GM10248 (cell line): ENCODE results near the gene CACNB4.
"Not testable (repeated sequence)": the region's sequence is repeated elsewhere in the genome, so short reads cannot be mapped to it uniquely, and the experiment has no call there.

ENCODE experiments used
- CTCF ChIA-PET: fragments of 300-600 bp; sonication (Branson Sonifier 250); formaldehyde crosslinking; extraction: SDS; loops from one replicate; lab custom pipeline; 2021; ENCODE audit warnings: antibody characterized with exemption; lab: Yijun Ruan, JAX
- POLR2A ChIA-PET: fragments of 350-650 bp; sonication (Branson Sonifier 250); formaldehyde crosslinking; extraction: SDS; loops from one replicate; lab custom pipeline; 2020; ENCODE audit warnings: antibody characterized with exemption; lab: Yijun Ruan, JAX
- DNase-seq: peaks from one replicate; pipeline ENCODE4 v3.0.0; 2012; ENCODE audit errors: extremely low spot score
- TF ChIP-seq, protein P1 (sequence below): IDR thresholded peaks from 2 replicates; pipeline ENCODE4 v1.5.1; 2012; ENCODE audit warnings: mild to moderate bottlenecking, low read depth; ENCODE audit errors: extremely low read depth, missing control alignments, control extremely low read depth

Gene CACNB4

DNA sequence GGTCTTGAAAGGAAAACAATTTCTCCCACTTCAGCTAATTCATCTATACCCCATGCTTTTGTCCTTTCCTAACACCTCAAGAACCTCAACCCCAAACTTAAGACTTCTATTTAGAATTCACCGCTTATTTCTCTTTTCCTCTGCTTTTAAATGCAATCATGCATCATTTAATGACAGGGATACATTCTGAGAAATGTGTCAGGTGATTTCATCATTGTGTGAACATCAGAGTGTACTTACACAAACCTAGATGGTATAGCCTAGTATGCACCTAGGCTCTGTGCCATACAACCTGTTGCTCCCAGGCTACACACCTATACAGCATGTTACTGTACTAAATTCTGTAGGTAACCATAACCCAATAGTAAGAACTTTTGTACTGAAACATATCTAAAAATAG is 293.5 kb downstream of the CACNB4 start:
- no peak for DNase-seq
- POLR2A ChIA-PET = no interaction called here
- TF ChIP-seq, protein P1, sequence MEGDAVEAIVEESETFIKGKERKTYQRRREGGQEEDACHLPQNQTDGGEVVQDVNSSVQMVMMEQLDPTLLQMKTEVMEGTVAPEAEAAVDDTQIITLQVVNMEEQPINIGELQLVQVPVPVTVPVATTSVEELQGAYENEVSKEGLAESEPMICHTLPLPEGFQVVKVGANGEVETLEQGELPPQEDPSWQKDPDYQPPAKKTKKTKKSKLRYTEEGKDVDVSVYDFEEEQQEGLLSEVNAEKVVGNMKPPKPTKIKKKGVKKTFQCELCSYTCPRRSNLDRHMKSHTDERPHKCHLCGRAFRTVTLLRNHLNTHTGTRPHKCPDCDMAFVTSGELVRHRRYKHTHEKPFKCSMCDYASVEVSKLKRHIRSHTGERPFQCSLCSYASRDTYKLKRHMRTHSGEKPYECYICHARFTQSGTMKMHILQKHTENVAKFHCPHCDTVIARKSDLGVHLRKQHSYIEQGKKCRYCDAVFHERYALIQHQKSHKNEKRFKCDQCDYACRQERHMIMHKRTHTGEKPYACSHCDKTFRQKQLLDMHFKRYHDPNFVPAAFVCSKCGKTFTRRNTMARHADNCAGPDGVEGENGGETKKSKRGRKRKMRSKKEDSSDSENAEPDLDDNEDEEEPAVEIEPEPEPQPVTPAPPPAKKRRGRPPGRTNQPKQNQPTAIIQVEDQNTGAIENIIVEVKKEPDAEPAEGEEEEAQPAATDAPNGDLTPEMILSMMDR = no peak
- CTCF ChIA-PET = no interaction called here

DNA sequence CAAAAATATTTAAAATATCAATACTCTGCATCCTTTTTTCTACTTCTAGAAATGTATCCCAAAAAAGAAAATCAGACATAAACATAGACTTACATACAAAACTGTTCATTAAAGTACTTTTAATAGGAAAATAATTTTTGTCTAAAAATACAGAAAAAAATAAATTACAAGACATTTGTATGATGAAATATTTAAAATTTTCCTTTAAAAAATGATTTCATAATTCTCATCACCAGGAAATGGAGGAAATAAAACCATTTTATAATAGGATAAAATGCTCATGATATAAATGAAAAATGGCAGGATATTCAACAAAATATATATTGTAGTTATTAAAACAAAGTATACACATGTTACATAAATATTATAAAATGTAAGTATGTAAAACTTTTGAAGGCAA is 295.0 kb downstream of the CACNB4 start:
- TF ChIP-seq, protein P1 = no peak
- CTCF ChIA-PET = interaction anchor here (1.0 to 1.4 kb wide), 3 partner anchors 11 to 16 kb away, joined by 3 to 4 read pairs (median 3); no protein-coding TSS in a partner anchor
- POLR2A ChIA-PET = no interaction called here
- no peak for DNase-seq

DNA sequence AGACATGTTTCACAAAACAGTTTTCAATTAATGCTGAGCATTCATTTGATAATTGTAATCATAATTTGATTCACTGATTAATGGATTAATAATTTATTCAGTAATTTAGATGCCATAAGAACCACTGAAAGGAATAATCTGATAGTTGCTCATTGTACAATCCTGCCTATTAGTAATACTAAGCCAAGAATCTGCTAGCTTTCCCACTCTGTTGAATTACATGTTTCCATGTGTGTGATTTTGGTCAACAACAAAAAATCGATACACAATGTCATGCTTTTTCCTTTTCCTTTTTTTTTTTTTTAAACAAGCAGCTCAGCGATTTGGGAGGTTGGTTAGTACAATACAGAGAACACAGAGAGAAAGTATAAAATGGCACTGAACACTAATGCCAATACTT is 296.5 kb downstream of the CACNB4 start:
- ChIA-PET POLR2A (no interaction called here), CTCF (interaction anchor here (1.3 kb wide), 1 partner anchor 10 kb away, joined by 3 read pairs; no protein-coding TSS in a partner anchor)
- DNase-seq = no peak
- TF ChIP-seq, protein P1 = no peak

DNA sequence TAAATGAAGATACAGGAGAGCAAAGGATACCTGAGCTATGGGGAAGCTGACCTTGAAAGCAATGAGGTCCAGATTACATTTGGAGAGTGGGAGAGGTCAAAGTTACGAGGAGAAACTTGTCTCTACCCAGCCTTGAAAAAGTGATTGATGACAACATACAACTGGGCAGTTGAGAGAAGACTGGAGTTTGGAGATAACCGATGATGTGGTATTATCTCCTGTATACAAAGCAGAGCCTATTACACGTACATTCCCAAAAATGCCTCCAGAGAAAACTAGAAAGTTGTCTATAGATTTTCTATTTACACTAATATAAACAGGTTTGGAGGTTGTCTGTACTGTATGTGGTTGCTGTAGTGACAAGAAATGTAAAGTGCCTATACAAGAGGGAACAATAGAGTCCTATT is 299.0 kb downstream of the CACNB4 start:
- no peak for DNase-seq
- CTCF ChIA-PET = interaction anchor here (1.3 kb wide), 2 partner anchors 8 to 12 kb away, joined by 5 read pairs; no protein-coding TSS in a partner anchor
- POLR2A ChIA-PET = no interaction called here
- TF ChIP-seq, protein P1 = no peak

DNA sequence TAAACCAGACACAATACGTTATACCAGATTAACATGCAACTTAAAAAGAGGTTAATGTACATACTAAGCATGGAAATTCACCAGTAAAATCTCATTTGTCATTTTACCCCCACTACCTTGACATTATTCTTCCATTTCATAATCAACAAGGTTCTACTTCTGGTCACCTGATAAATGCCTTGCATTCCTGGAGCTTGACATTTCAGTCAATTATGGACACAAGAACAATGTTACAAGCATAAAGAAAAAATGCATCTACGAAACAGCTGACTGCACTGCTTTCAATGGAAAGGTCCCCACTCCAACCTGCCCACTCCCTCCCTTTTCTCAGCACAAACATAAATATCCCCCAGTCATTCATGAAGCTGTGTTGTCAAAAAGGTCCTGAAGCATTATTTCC is 302.1 kb downstream of the CACNB4 start:
- ChIA-PET CTCF (no interaction called here), POLR2A (no interaction called here)
- TF ChIP-seq, protein P1 = no peak
- no peak for DNase-seq

DNA sequence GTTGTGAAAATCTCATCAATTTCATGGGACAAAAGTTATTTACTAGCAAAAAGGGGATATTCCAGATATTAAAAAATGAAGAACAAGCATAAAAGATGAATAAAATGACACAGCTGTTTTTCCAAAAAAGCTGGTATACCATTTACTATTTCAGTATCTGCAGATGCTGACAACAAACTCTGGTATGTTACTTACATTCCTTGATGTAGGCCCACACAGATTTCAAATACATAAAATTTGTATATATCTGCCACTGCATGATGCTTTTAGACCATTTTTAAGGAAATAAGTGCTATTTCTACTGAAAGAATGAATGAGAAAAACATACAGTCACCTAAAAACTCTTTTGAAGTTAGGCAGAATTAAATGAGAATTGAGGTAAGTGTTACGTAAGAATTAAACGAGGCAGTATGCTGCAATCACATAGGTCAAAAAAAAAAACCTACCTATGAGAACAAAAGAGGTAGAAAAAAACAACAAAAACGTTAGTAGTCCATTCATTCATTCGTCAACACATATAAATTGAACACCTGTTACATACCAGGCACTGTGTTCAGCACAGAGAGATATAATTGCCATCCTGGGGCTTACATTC is 303.1 kb downstream of the CACNB4 start:
- ChIA-PET CTCF (interaction anchor here (2.2 kb wide), 1 partner anchor 11 kb away, joined by 7 read pairs; no protein-coding TSS in a partner anchor), POLR2A (no interaction called here)
- DNase-seq = no peak
- TF ChIP-seq, protein P1 = no peak

DNA sequence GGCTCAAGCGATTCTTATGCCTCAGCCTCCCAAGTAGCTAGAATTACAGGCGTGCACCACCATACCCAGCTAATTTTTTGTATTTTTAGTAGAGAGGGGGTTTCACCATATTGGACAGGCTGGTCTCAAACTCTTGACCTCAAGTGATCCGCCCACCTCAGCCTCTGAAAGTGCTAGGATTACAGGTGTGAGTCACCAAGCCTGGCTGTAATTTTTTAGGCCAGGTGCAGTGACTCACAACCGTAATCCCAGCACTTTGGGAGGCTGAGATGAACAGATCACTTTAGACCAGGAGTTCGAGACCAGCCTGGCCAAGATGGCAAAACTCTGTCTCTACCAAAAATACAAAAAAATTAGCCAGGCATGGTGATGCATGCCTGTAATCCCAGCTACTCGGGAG is 304.4 kb downstream of the CACNB4 start:
- CTCF ChIA-PET = interaction anchor here (2.2 kb wide), 1 partner anchor 12 kb away, joined by 7 read pairs; no protein-coding TSS in a partner anchor
- DNase-seq, POLR2A ChIA-PET: not testable (repeated sequence)
